ENCODE measurements around the gene IFT122.
"Not testable (repeated sequence)": the region's sequence is repeated elsewhere in the genome, so short reads cannot be mapped to it uniquely, and the experiment has no call there.

IFT122 gene

DNA sequence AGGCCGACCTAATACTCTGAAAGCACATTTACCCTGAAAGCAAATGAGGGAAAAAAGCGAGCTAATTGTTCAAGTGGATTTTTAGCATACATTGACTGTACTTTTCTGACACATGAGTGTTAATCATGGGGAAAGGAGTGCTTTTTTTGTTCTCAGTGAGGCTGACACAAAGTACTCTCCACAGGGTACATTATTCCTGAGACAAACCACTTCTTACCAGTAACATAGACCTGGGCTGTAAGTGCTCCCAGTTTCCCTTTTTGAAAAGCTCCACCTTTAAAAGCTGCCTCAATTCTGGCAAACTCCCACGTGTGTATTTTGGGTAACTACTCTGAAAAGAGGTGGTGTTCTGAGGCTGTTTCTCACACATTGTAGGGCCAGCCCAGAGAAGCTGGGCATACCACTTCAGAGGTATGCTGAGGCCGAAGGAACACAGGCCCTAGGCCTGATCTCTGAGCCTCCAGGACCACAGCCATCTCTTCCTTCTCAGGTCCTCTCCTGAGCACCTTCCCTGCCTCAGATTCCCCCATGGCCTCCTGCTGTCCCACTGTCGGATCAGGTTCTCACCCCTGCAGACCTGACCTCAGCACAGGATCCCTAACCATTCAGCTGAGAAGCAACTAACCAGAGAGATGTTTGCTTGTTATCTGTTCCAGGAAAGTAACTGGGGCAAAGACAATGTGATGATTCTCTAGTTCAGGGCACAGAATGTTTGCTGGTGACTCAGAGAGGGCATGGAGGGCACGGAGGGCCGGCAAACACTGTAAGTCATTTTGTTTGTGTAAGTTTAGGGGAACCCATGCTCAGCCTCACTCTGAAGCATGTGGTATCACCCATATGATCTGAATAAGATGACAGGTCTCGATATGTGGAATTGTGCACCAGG, 58.8 kb downstream of the IFT122 start:
- not testable (repeated sequence) for DNase-seq

DNA sequence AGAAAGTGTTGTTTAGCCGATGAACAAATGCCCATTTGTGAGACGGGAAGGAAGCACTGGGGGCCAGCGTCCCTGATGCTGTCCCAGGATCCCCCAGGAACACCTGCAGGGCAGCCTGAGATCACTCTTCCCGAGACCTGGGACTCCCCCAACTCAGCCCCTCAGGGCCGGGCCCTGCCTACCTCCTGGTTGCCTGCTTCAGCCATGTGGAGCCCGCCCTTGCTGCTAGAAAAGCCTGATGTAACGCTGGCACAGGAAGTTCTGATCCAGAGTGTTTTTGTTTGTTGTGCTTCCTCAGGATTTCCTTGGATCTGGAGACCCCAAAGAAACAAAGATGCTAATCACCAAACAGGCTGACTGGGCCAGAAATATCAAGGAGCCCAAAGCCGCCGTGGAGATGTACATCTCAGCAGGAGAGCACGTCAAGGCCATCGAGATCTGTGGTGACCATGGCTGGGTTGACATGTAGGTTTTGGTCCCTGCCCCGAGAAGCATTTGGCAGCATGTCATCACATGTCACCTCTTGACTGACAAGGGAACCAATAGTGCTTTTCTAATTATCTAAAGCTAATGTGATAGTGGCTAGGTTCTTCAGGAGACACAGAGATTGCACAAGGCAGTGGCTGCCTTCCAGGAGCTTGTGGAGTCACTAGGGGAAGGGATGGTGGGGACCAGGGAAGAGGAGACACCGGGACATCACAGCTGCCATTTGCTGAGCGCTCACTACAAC, 59.7 kb downstream of the IFT122 start:
- not testable (repeated sequence) for DNase-seq

DNA sequence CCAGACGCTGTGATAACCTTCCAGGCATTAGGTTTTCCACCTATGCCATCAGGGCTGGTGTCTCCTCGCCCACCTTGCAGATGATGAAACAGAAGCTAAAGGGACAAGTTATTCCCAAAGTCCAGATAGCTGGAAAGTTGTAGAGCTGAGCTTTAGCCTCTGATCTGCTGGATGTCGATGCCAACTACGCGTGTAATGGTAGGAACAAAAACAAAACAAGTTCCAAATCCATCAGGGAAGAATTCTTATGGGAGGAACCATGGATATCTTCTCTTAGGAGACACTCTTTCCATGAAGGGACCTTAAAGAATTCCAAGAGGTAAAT, 60.3 kb downstream of the IFT122 start:
- DNase-seq = no peak

DNA sequence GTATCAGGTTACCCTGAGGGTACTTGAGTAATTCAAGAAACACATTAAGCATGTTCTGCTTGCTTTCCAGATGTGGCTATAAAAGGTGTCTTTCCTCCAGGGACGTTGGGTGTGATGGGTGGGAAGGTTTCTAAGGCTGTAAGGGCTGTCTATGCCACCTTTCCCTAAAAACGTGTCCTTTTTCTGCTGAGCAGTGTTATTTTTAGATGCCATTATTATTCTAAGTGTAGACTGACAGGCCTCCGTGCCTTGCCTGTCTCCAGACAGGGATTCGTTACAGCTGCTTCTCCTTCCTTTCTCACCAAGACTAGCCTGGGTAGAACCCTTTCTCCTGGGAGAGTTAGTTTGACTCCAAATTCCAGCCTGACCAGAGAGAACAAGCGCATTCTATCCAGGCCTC, 61.6 kb downstream of the IFT122 start:
- DNase-seq = no peak

DNA sequence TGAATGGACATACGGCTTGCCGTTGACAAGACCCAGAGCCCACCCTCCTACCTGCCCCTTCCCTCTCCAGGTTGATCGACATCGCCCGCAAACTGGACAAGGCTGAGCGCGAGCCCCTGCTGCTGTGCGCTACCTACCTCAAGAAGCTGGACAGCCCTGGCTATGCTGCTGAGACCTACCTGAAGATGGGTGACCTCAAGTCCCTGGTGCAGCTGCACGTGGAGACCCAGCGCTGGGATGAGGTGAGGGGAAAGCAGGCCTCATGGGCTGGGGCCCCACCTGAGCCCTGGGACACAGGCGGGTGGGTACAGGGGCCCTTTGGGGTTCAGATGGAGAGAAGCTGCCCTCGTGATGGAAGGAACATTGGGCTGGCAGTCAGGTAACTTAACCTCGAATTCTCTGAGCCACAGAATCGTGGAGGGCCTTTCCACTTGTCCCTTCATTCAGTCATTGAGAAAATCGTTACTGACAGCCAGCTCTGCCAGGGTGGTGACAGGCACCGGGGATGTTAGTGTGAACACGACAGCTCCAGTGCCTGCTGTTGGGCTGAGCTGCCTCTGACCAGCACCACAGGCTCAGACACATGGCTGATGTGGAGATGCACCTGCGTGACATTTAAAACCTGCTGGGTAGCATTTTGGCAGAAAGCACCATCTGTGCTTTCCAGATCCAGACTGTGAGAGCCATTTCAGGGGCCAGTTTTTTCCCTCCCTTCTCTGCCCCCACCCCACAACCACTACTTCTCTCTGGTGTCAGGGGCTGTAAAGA, 62.8 kb downstream of the IFT122 start:
- peak; percentile 82 for DNase-seq

DNA sequence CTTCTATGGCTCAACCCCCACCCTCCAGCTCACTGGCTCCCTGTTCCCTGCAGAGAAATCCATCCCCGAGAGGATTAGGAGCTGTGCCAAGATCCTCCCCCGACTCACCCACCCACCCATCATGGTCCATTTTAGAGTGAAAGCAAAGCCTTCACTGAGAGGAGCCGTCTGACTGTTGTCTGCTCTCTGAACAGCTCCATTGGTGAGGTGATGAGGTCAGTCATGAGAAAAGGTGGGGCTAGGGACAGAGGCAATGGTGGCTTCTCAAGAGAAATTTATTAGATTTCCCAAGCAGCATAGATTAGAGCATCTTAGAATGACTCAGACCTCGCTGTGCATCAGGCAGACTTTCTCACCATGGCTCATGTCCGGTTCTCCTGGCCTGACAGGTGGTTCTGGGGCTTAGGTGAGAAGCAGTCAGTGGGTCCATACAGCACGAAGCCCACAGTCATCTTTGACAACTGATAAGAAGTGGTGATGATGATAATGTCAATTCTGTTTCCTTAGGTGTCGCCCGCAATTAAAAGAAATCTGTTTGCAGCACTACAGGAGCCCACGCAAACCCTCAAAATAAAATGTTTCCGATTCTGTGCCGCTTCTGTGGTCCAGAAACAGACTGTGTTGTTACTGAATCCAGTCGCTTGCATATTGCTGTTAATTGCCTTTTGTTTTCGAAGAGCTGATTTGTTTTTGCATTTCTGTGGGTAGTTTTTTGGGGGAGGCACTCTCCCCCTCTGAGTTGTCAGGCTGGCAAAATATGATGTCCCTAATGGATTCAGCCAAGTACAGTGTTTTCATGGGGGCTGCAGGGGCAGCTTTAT, 63.7 kb downstream of the IFT122 start:
- peak; percentile 87 for DNase-seq

GRCh38 chr3:129504471-129505100, 64.6 kb downstream of the IFT122 start:
- peak; percentile 64 for DNase-seq

GRCh38 chr3:129505341-129505740, 65.3 kb downstream of the IFT122 start:
- peak; percentile 98 for DNase-seq

DNA sequence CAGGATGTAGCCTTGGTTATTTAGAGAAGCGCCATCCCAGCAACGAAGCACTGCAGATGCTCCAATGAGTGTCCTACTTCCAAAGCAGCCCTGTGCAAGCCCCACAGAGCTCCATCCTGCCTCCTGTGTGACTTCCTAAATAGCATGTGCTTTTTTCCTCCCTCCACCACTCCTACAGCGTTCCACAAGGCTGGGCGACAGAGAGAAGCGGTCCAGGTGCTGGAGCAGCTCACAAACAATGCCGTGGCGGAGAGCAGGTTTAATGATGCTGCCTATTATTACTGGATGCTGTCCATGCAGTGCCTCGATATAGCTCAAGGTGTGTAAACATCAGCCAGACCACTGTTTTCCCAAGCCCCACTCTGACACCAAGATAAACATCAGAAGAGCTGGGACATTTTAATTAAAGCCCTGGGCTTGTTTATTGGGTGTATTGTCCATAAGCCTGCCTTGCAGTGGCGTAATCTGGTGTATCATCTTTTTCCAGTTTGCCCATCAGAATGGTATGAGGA, 66.3 kb downstream of the IFT122 start:
- peak; percentile 25 for DNase-seq

- peak; percentile 90 for DNase-seq
These were observed 67.3 kb downstream of the IFT122 start for GRCh38 chr3:129507181-129507831.

GRCh38 chr3:129512595-129512994, 72.6 kb downstream of the IFT122 start:
- no peak for DNase-seq

DNA sequence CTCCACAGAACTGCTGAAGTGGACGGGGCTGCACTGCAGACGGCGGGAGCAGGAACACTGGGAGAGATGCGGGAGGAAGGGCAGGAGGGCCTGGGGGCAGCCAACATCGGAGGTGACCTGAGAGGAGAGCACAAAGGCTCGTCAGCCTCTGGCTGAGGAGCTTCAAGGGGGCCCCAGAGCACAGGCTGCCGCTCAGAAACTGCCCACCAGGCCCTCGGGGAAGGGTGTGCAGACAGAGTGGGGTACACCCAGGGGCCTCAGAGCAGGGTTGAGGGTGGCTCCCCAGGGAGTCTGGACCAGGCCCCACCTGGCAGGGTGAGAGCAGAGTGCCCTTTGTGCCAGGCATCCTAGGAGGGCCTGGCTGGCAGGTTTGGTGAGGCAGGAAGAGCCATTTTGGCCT, 73.7 kb downstream of the IFT122 start:
- DNase-seq = no peak

DNA sequence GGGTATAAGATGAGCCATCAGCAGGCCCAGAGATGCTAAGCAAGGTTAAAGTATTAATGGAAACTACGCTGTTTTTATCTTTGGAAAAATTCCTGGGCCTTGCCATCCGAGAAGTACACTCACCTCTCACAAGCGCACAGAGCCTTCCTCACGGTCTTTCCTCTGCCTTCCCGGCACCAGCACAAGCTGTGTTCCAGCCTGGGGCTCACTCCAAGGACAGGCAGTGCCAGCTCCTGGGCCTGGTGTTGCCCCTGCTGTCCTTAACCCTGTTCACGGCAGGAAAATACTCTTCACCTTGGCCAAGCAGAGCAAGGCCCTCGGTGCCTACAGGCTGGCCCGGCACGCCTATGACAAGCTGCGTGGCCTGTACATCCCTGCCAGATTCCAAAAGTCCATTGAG, 74.1 kb downstream of the IFT122 start:
- DNase-seq = no peak

GRCh38 chr3:129514563-129514962, 74.5 kb downstream of the IFT122 start:
- no peak for DNase-seq

GRCh38 chr3:129515108-129515820, 75.2 kb downstream of the IFT122 start:
- DNase-seq = not testable (repeated sequence)

- DNase-seq = not testable (repeated sequence)
These were observed 75.9 kb downstream of the IFT122 start for GRCh38 chr3:129515821-129516432.

DNA sequence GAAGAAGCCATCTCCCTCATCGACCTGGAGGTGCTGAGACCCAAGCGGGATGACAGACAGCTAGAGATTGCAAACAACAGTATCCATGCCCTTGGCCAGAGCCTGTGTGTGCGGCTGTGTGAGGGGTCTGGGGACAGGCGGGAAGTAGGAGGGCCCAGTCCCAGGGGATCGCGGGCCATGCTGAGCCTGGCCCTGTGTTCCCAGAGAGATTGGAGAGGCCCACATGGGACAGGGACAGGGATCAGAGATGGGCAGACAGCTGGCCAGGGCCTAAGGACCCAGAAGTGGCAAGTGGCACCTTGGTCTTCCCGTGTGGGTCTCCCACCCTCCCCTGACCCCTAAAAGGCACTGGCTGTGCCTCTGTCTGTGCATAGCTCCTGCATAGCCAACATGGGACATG, 77.5 kb downstream of the IFT122 start:
- DNase-seq = no peak

DNA sequence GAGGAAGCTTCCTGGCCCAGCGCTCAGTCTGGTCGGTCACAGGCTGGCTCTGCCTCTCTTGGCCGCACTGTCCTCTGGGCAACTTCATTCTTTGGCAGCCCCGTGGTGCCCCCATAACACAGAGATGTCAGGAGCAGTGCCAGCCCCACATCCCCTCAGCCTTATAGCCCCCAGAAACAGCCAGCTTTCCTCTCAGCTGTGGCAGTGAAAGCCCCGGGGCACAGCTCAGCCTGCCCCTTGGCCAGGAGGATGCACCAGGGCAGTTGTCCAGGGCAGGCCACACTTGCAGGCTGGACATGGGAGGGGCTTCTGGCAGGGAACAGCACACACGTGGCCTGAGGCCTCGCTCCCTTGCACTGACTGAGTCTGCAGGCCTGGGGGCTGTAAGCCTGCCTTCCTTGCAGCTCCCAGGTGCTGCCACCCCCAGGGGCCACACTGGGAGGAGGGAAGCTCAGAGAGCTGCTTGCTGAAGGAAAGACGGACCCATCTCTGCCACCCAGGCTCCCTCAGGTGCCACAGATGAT, 78.1 kb downstream of the IFT122 start:
- DNase-seq = no peak

- DNase-seq = no peak
These were observed 78.6 kb downstream of the IFT122 start for GRCh38 chr3:129518581-129518980.

DNA sequence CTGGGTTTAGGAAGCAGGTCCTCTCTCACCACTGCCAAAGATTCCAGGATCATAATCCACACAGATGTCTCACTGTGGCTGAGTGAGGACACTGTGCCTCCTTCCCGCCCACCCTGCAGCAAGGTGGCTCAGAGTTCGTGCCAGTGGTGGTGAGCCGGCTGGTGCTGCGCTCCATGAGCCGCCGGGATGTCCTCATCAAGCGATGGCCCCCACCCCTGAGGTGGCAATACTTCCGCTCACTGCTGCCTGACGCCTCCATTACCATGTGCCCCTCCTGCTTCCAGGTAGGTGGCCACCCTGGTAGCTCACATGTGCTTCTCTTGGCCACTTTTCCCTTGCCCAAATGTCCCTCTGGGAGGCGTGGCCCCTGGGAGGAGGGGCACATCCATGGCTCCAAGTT, 79.4 kb downstream of the IFT122 start:
- no peak for DNase-seq
